Left ventricle myocardium inferior (tissue), 1 donor: Measurements from ENCODE around the gene AMBRA1. TPM values are rescaled to one million over a fixed set of nuclear protein-coding genes. Genes with fewer than 3 reads are reported as not detected.

ENCODE experiments used
- DNase-seq: peaks from one replicate; pipeline ENCODE4 v3.0.0-alpha.2; 2020
- H3K27ac ChIP-seq: fragments of 200-600 bp; replicated peaks from 2 replicates; pipeline ENCODE4 v1.8.0; 2021
- H3K27me3 ChIP-seq: fragments of 200-600 bp; 2 replicates; pipeline ENCODE4 v1.8.0; 2021; ENCODE audit warnings: low read depth
- H3K36me3 ChIP-seq: fragments of 200-600 bp; 2 replicates; pipeline ENCODE4 v1.8.0; 2021
- H3K4me1 ChIP-seq: fragments of 200-600 bp; 2 replicates; pipeline ENCODE4 v1.8.0; 2021
- H3K4me3 ChIP-seq: fragments of 200-600 bp; 2 replicates; pipeline ENCODE4 v1.8.0; 2021; ENCODE audit warnings: mild to moderate bottlenecking, moderate library complexity
- H3K9me3 ChIP-seq: fragments of 200-600 bp; replicated peaks from 2 replicates; pipeline ENCODE4 v1.8.0; 2021
- CTCF ChIP-seq: fragments of 200-600 bp; IDR thresholded peaks from 2 replicates; pipeline ENCODE4 v1.8.0; 2021; ENCODE audit warnings: antibody characterized with exemption, mild to moderate bottlenecking, borderline replicate concordance
- intact Hi-C: fragments of 100-400 bp; cut with micrococcal nuclease; formaldehyde crosslinking; loops from one replicate; pipeline ENCODE4 v1.11.0; 2022
- total RNA-seq: library from RNA; stranded (reverse); fragmentation: NEBNext Ultra II Directional; extraction: Animal tissue kit (Norgen Biotek cat#: 25700); gene quantifications from one replicate; pipeline ENCODE4 v1.2.1, GENCODE V29; 2021
- donor health status: DM: no; HTN: yes; CAD: no; lungs with severe emphysema.

The AMBRA1 gene
- total RNA-seq, 1 donor from 2014 or later = 14.2 TPM

- peak overlapping the region; percentile 24 for H3K27ac ChIP-seq
- peaks cover 54% of the 10 kb centered on the region for H3K4me1 ChIP-seq
- no peak for DNase-seq
- TF ChIP-seq CTCF = no peak
- intact Hi-C loops = no loop called here
- peaks cover 10% of the 10 kb centered on the region for H3K36me3 ChIP-seq
- H3K9me3 ChIP-seq = no peaks in the 10 kb centered on the region
- H3K4me3 ChIP-seq = no peak overlapping the region
- no peaks in the 10 kb centered on the region for H3K27me3 ChIP-seq
These were observed 96.3 kb downstream of the AMBRA1 start for GRCh38 chr11:46497498-46497897.

DNA sequence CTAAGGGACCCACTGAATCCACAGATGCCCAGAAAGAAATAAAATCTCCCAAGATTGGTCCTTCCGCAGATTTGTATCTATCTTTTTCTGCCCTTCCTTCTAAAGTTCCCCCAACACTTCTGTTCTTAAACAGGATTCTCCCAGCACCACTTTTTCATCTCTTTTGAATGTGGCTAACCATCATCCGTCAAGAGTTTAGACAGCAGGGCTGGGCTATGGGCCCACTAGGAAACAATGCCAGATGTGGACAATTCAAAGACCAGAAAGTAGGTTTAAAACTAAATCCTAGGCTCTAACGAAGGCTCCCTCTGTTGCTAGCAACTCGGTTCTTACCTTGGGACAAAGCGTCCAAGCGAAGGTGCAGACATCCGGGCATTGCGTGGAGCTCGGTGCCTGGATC is 100.0 kb downstream of the AMBRA1 start:
- Histone ChIP-seq H3K27me3 (no peaks in the 10 kb centered on the region), H3K36me3 (peaks cover 10% of the 10 kb centered on the region), H3K9me3 (no peaks in the 10 kb centered on the region), H3K4me1 (peaks cover 62% of the 10 kb centered on the region), H3K27ac (peak overlapping the region; percentile 69), H3K4me3 (no peak overlapping the region)
- intact Hi-C loops = no loop called here
- no peak for TF ChIP-seq CTCF
- DNase-seq = no peak

GRCh38 chr11:46492532-46492931 is 101.3 kb downstream of the AMBRA1 start:
- Histone ChIP-seq H3K4me3 (no peak overlapping the region), H3K36me3 (peaks cover 10% of the 10 kb centered on the region), H3K27ac (peak overlapping the region; percentile 69), H3K27me3 (no peaks in the 10 kb centered on the region), H3K9me3 (no peaks in the 10 kb centered on the region), H3K4me1 (peaks cover 49% of the 10 kb centered on the region)
- no peak for TF ChIP-seq CTCF
- intact Hi-C loops = no loop called here
- DNase-seq = no peak

GRCh38 chr11:46491661-46492330 is 102.0 kb downstream of the AMBRA1 start:
- TF ChIP-seq CTCF = no peak
- DNase-seq = no peak
- peaks cover 10% of the 10 kb centered on the region for H3K36me3 ChIP-seq
- no peak overlapping the region for H3K4me3 ChIP-seq
- H3K4me1 ChIP-seq = peaks cover 42% of the 10 kb centered on the region
- no peaks in the 10 kb centered on the region for H3K9me3 ChIP-seq
- H3K27me3 ChIP-seq = no peaks in the 10 kb centered on the region
- intact Hi-C loops = no loop called here
- H3K27ac ChIP-seq = peak overlapping the region; percentile 69

DNA sequence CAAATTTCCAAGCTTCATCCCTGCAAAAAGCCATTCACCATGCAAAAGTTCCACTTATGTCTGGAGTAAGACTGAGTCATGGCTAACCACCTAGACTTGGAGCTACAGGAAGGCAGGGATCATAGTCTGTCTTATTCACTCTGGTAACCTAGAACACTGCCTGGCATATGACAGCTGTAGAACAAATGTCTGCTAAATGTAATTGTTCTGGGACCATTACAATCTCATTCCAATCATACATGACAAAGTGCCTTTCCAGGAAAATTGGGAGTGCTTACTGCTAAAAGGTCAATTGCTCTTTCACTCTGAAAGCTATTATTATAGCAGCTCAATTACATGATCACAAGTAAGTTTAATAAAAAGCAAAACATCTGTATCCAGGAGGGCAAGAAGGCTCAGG is 103.2 kb downstream of the AMBRA1 start:
- TF ChIP-seq CTCF = no peak
- H3K36me3 ChIP-seq = peaks cover 10% of the 10 kb centered on the region
- H3K9me3 ChIP-seq = no peaks in the 10 kb centered on the region
- intact Hi-C loops = no loop called here
- no peak overlapping the region for H3K27ac ChIP-seq
- peaks cover 47% of the 10 kb centered on the region for H3K4me1 ChIP-seq
- no peak overlapping the region for H3K4me3 ChIP-seq
- DNase-seq = no peak
- H3K27me3 ChIP-seq = no peaks in the 10 kb centered on the region
